HG03064 (cell line): Measurements from ENCODE around the gene TBX15.

Experiments used
- ATAC-seq: cut with Tn5 transposase; IDR thresholded peaks from one replicate; pipeline ENCODE4 v1.9.1; 2021; ENCODE audit warnings: low read depth; ENCODE audit not compliant: unreplicated experiment

TBX15 gene

DNA sequence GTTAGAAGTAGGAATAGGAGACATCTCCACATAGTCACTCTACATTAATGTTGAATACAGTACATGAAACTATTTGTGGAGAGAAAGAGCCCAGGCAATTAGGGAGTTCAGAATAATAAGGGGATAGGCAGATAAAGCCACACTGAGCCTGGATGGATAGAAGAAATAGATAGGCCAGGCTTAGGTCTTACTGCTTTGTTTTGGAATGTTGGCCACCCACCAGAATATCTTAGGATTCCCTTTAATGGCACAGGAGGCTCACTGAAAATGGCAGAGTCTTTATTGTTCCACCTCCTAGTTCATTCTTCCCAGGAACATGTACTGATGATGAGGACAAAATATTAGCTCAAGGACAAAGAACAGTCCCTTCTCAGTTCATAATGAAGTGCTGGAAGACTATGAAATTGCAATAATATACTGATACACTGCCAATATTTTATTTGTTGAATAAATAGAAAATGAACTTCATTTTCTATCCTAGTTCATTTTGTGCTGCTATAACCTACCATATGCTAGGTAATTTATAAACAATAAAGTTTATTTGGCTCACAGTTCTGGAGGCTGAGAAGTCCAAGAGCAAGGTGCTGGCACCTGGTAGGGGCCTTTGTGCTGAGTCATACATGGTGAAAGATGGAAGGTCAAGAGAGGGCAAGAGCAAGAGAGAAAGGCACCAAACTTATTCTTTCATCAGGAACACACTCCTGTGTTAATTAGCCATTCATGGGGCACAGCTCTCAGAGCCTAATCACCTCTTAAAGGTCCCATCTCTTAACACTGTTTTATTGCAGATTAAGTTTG, 87.3 kb downstream of the TBX15 start:
- ATAC-seq, result no peak

DNA sequence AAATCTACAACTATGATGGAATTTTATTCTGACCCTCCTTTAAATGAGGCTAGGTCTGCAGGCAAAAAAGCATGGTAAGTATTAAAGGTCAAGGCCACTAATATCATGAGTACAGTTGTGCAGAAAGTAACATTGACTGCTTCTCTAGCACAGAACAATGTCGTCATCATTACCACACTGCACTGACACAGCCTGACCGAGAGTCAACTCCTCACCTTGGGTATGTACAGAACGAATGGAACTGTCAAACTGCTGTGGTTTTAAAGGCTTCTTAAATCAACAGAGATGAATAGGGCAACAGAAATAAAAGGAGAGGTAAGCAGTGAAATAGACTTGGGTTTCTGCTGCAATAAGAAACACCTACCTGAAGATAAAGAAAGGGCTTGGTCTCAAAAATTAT, 88.8 kb downstream of the TBX15 start:
- ATAC-seq, result no peak

DNA sequence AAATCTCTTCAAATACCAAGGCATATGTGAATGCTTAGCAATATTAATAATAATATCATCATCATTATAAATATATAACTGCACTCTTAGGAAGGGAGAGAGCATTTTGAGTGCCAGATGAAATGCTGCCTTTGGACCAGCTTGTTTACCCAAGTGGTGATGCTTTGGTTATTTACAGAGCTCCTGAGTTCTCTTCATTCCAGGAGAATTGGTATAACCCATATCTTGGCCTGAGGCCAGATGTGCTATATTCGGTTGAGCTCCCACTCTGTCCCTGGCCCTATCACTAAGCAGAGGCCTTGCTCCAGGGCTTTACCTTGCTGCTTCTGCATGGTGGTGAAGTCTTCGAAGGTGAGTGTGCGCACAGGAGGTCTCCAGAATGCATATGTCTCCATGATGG, 89.4 kb downstream of the TBX15 start:
- ATAC-seq, result no peak

DNA sequence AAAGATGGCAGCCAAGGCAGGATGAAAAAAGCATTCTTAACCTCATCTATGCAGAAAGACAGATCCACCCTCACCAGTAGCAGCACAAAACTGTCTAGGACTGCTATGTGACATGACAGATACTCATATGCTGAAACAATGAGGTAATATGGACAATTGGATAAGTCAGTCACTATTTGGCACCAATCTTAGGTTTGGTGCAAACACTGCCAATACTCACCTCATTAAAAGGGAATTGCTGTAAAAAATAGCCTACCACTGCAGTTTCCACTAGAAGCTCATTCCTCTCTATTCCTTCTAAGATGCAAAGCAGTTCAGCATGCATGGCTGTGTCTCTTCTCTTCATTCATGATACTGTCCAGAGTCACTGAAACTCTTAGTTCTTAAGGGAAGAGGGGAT, 91.7 kb downstream of the TBX15 start:
- no peak for ATAC-seq

DNA sequence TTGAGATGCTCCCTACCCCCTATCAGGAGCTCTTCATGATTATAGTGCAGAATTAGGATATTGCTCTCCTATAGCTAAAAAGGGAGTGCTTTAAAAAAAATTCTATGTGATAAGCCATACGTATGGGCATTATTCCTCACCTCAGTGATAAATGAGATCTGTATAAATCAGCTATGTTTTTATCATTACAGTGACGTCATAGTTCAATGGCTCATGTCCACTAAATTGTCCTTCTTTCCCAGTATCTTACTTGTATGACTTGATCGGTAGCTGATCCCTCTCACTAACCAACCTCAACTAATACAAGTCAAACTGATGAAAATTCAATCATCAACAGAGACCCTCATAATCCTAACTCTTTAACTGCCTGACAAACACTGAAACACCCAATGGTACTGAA, 93.3 kb downstream of the TBX15 start:
- no peak for ATAC-seq

DNA sequence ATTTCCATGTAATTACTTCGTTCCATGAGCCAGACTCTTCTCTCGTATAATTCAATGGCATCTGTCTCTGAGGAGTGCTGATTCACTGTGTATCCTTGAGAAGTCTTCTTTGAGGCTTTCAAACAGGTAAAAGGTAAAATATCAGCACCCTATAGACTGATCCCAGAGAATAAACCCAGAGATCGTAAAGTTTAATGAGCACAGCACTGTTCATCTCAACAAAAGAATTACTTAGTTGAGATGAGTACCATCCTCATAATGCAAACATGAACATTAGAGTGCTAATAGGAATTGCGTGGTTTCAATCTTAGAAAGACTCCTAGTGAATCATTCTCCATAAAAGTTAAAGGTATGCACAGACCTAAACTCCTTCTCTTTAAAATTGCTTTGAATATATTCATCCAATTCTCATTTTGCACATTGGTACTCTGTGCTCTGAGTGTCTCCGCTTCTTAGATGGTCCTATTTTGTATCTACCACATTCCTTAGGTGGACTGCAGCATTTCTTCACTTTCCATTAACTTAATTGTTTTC, 97.2 kb downstream of the TBX15 start:
- ATAC-seq, result no peak

DNA sequence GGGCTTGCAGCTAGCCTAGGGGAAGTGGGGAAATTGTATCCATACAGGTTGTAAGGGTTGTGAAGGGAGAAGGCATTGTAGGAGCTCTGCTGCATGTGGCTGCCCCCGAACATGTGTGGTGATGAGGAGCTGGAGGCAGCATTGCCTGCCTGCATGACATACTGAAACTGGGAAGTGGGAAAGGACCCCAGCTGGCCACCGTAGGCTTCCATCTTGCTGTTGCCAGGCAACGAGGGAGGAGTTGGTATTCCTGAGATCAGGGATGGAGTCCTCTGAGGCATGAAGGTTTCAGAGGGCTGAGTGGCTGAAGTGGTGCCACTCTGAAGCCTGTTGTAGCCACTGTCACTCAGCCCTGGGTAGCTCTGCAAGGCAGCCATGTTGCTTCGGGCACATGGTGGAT, 103.2 kb downstream of the TBX15 start:
- ATAC-seq, result no peak

DNA sequence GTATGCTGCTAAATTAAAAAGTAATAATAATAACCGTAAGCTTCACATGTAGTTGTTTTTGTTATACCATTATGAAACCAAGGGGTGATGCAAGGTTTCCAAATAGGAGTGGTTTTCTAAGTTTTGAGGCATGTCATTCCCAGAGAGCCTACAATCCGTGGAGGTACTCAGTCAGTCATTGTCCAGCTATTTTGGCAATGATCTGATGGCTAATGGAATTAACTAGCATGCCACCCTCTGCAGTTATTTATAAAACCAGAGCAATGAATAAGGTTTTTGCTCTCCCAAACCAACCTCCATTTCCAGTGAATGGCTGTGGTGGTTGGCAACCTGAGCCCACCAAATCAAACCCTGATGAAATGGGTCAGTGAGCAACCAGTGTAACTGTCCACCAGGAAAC, 106.4 kb downstream of the TBX15 start:
- ATAC-seq, result no peak

DNA sequence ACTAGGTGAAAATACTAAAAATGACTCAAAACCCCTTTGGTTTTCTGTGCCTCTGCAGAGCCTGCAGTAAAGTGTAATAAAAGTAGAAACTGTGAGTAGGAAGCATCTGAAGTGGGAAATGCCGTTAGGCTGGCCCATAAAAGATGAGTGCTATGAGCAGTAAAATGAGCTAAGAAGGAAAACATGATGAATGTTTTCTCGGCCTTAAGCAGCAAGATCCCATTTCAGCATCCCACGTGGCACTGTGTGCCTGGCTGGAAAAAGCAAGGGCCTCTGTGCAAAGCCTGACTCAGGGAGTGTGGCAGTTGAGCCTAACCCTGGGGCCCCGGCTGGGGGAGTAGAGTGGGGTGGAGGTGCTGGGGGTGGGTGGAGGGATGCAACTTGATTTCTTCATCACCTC, 109.5 kb downstream of the TBX15 start:
- no peak for ATAC-seq

DNA sequence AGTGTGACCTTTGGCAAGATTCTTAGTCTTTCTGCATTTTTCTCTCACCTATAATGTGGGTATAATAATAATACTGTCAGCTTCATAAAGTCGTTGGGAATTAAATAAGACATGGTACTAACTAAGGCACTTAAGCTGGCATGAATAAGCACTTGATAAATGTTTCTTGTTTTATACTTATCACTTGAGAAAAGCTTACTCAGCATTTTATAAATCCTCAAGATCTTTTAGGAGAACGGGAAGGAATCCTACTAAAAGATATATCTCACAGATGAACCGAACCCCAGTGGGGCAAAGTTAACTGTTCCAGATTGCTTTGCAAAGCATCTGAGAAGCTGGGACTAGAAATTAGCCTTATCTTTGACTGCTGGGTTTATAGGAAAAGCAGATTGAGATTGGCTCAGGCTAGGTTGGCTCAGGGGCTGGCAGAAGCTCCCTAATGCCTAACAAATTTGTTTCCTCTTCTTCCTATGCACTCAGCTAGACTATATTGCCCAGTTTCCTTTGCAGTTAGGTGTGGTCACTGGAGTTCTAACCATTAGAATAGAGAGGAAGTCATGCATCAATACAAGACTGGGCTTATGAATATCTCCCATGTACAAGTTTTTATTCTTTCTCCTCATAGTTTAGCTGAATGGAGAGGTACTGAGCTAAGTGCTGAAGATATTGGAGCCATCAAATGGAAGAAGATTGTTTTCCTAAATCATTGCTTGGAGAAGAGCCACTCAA, 110.3 kb downstream of the TBX15 start:
- ATAC-seq, result no peak

DNA sequence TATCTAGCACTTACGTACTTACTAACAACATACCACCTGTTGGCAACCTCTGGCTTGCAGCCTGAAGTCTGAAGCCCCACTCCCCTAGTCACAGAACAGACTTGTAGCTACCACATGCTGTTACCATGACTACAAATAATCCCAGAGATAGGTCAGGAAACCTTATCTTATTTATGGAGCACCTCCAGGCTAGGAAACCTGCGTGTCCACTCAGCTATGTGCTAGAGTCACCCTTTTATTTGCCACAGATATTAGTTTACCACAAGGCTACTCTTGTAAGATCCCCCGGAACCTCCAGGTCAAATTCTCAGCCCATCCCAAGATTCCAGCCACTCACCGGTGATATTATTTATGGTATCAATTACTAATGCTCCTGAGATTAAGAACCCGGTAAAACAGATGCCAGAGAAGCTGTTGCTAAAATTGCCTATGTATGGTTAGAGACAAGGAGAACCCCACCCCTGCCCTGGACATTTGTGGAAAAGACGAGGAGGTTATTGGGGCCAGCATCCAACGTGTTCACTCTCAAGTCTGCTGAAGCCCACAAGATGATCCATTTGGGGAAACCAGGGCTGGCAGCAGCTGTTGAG, 116.5 kb downstream of the TBX15 start:
- ATAC-seq, result no peak

DNA sequence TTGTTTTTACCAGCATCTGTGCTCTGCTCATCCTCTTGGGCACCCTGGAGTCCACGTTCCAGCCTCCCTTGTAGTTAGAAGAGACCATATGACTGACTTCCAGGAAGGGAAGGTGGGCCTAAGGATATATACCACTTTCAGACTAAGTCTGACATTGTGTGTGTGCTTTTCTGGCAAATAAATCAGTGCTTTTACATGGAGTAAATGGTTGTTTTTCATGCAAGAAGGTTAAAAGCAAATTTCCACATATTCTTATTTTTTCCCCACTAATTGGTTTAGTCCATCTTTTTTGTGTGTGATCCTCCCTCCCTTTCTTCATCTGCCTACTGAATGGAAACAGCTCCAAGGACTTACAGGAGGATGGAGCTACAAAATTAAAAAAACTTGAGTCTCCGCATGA, 119.8 kb downstream of the TBX15 start:
- no peak for ATAC-seq

DNA sequence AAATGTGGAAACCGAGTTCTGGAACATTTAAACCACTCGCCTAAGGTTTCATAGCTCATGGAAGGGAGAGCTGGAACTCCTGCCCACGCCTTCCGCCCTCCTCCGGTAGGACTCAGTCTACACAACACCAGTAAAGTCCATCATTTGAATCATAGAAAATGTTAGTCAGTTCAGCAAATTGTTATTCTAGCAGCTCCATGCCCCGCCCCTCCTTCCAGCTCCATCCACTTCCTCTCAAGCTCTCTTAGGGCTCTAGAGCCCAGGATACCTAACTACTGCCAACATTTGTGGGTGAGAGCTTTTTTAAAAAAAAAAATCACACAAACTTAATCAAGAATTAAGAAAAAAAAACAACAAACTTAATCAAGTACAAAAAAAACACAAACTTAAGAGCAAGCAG, 121.8 kb downstream of the TBX15 start:
- no peak for ATAC-seq

DNA sequence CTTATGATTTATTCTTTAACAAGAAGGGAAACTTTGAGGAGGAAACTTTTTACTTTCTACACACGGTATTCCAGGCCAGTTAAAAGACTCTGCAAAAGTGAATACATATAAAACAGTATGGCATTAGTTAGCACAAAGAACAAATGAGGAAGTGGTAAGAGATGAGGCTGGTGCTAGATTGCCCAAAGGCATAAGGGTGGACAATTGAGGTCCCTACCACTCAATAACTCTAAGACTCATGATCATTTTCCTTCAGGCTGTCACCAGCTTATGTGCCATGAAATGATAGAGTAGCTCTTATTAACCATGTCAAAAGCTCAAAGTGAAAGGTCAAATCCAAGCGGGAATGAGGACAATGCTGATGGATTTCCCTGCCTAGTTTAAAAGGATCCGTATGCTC, 124.5 kb downstream of the TBX15 start:
- no peak for ATAC-seq

DNA sequence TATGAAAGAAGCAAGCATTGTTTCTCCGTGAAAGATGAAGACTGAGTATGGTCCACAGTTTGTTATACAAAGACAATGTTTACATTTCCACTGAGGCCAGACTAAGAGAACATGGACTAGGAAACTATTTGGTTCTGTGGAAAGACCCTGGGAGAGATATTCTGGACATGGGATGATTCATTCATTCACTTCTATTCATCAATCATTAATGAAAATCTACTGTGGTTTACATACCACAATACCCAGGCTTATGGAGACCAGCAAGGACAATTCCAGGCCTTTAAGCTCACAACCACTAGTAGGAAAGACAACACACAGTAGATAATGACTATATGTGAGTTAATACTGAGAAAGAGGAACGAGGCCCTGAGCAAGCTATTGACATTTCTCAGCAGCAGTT, 125.4 kb downstream of the TBX15 start:
- ATAC-seq, result no peak

DNA sequence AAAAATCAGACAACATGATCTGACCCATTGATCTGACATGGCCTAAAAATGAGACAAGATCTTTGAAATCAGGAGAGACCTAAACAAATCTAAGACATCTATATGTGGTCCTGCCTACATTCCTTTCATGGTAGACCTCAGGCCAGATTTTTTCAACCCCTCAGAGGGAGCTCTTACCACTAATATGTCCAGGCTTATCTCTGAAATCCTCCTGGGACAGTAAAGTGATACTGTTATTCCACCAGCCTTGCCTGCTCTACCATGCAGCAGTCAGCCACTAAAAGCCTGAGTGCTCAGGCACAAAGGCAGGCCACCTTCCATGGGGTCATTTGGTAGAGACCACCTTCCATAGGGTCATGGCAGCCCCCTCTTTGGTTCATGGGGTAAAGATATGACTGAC, 126.9 kb downstream of the TBX15 start:
- ATAC-seq, result no peak

DNA sequence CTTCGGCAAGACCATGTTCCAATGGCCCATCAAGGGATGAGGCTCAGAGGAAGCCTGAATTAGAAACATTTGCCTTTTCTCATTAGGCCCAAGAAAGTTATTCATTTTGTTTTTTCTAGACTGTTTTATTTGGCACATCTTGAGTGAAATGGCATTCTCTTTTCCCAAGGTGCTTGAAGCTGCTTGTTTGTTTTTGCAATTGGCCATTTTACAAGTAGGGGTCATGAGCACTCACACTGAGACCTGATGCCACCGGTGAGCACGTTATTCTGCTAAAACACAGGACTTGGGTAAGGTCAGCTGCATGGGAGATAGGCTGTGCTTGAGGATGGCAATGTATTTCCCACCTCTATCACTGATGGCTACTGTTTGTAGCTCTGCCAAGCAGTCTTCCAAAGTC, 128.1 kb downstream of the TBX15 start:
- no peak for ATAC-seq

DNA sequence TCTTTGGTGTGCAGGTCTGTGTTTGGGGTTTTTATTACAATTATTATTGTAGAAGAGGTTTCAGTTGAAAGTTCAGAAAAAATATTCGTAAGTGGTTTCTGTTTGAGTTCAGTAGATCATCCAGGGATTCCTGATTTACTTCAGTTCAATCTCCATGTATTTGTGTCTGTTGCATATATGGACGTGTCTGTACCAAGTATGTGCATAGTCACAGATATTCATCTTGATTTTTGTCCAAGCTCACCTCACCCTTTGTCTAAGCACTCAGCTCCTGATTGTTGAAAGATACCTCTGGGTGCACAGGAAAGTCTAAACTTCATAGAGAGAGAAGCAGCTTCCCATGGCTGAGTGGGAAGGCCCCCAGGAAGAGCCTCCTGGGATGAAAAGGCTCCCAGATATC, 141.7 kb downstream of the TBX15 start:
- ATAC-seq, result no peak

DNA sequence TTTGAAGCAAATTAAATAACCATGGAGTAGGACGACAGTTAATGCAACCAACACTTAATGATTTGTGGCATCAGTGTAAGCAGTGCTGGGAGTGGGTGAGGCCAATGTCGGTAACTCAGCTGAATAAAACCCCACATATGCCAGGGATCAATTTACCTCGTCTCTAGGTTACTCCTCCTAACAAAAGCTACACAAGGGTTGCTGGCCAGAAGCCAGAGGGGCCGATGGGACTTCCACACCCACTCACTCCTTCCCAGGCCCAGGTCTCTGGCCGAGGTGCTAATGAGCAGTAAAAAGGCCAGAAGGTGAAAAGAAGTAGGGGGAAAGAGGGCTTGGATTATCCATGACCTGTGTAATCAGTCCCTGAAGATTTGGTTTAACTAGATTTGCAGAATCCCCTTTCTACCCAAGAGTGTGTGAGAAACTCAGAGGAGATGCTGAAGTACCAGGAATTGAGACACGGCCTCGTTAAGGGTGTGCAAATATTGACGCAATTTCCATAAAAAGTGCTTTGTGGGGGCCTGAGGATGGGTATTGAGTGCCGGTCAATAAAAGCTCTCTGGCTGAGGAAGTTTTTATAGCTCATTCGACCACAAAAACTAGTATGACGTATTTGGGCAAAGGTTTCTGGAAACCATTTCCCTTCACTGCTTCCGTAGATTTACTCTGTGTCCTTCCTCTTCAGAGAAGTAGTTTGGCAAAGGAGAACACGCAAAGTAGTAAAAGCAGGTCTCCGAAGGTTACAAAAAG, 145.5 kb downstream of the TBX15 start:
- no peak for ATAC-seq

DNA sequence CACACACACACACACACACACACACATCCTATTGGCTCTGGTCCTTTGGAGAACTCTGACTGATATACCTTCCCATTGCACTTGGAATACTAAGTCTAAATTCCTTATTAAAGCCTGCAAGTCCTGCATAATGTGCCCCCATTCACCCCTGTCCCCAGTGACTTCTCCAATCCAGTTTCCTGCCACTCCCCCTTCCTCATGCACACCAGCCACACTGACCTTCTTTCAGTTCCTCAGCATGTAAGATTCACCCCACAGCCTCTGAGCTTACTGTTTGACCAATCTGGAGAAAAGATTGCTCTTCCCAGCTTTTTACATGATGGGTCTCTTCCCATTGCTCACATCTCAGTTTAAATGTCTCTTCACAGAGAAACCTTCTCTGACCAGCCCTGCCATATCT, 146.6 kb downstream of the TBX15 start:
- no peak for ATAC-seq
